WI38 (cell line): ENCODE measurements around the gene MAML3.

Source experiments
- H3K4me3 ChIP-seq: 2 replicates; pipeline ENCODE4 v1.5.1; 2011; ENCODE audit warnings: low read depth, mild to moderate bottlenecking, control low read depth, low read length
- CTCF ChIP-seq: IDR thresholded peaks from 2 replicates; pipeline ENCODE4 v1.5.1; 2012; ENCODE audit warnings: low read depth, mild to moderate bottlenecking, control low read depth, low read length

Gene MAML3

GRCh38 chr4:140053185-140053584 lies 100.8 kb downstream of the MAML3 start:
- no peak overlapping the region for H3K4me3 ChIP-seq
- no peak for TF ChIP-seq CTCF

GRCh38 chr4:140052050-140052449 lies 101.9 kb downstream of the MAML3 start:
- no peak overlapping the region for H3K4me3 ChIP-seq
- TF ChIP-seq CTCF, result peak; percentile 50

- TF ChIP-seq CTCF, result 0 out of 2 replicates have a peak, but pooled peaks have one; percentile 18
- H3K4me3 ChIP-seq, result peak overlapping the region; percentile 50; the same call in 1 of the 2 replicates
Measured at GRCh38 chr4:140049849-140050637, 103.9 kb downstream of the MAML3 start.

- H3K4me3 ChIP-seq, result peak overlapping the region; percentile 50
- TF ChIP-seq CTCF, result no peak
Measured at GRCh38 chr4:140049024-140049848, 104.7 kb downstream of the MAML3 start.

GRCh38 chr4:140048419-140048995 lies 105.5 kb downstream of the MAML3 start:
- TF ChIP-seq CTCF, result no peak
- peak overlapping the region; percentile 50 for H3K4me3 ChIP-seq

- TF ChIP-seq CTCF, result no peak
- H3K4me3 ChIP-seq, result no peak overlapping the region
Measured at GRCh38 chr4:140047786-140048185, 106.2 kb downstream of the MAML3 start.
